ENCODE measurements around the gene CCDC80. TPM values are rescaled to one million over a fixed set of nuclear protein-coding genes. Genes with fewer than 3 reads are reported as not detected.
A peak's percentile ranks its signal among the peaks of the same experiment; 100 is the strongest.

Gene CCDC80
- total and polyA plus RNA-seq, 9 of the 15 experiments (the other 6 are each of a cell fraction or from before 2014, with no cell fraction given), result 0.17 to 2.0 (median 1.1) TPM

DNA sequence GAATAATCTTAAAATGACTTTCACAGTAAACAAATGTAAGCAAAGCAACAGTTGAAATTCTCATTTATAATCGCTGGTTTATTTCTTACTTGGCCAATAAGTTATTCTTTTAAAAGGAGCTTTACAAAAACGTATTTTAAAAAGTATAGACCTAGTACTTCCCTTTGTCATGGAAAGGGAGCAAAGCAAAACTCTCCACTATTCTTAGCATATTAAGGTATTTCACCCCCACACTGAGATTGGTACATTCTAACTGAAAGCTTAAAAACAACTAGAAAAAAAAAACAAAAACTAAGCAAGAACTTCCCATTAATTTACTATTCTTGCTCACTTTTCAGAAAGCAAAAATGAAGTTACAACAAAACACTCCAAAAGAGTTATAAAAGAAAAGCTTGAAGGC is 80.6 kb downstream of the CCDC80 start:
- TF ChIP-seq, protein P1, sequence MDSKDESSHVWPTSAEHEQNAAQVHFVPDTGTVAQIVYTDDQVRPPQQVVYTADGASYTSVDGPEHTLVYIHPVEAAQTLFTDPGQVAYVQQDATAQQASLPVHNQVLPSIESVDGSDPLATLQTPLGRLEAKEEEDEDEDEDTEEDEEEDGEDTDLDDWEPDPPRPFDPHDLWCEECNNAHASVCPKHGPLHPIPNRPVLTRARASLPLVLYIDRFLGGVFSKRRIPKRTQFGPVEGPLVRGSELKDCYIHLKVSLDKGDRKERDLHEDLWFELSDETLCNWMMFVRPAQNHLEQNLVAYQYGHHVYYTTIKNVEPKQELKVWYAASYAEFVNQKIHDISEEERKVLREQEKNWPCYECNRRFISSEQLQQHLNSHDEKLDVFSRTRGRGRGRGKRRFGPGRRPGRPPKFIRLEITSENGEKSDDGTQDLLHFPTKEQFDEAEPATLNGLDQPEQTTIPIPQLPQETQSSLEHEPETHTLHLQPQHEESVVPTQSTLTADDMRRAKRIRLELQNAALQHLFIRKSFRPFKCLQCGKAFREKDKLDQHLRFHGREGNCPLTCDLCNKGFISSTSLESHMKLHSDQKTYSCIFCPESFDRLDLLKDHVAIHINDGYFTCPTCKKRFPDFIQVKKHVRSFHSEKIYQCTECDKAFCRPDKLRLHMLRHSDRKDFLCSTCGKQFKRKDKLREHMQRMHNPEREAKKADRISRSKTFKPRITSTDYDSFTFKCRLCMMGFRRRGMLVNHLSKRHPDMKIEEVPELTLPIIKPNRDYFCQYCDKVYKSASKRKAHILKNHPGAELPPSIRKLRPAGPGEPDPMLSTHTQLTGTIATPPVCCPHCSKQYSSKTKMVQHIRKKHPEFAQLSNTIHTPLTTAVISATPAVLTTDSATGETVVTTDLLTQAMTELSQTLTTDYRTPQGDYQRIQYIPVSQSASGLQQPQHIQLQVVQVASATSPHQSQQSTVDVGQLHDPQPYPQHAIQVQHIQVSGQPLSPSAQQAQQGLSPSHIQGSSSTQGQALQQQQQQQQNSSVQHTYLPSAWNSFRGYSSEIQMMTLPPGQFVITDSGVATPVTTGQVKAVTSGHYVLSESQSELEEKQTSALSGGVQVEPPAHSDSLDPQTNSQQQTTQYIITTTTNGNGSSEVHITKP (IDR thresholded peaks at IDR 0.05; ENCODE audit: partially characterized antibody), result peak; percentile 87
- TF ChIP-seq, protein P2, sequence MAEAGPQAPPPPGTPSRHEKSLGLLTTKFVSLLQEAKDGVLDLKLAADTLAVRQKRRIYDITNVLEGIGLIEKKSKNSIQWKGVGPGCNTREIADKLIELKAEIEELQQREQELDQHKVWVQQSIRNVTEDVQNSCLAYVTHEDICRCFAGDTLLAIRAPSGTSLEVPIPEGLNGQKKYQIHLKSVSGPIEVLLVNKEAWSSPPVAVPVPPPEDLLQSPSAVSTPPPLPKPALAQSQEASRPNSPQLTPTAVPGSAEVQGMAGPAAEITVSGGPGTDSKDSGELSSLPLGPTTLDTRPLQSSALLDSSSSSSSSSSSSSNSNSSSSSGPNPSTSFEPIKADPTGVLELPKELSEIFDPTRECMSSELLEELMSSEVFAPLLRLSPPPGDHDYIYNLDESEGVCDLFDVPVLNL (CRISPR knock-in tag; IDR thresholded peaks at IDR 0.05; ENCODE audit: low read depth), result no peak
- no peak for TF ChIP-seq ILF3 (IDR thresholded peaks at IDR 0.05; ENCODE audit: borderline replicate concordance)
- H3K4me2 ChIP-seq (ENCODE audit: insufficient read depth, low read length), result peak overlapping the region; percentile 95
- BruUV-seq (replicated peaks), result no TSS peak
- H2AFZ ChIP-seq (ENCODE audit: low read depth, low read length), result no peak overlapping the region
- ATAC-seq (no peak), DNase-seq (ENCODE audit: extremely low read depth in 1 of 4, low spot score in 3 of 4) (peak in 1 of 4 experiments; percentile 2), FAIRE-seq (no peak)
- intact Hi-C loops (cut with micrococcal nuclease), result no loop called here
- peak overlapping the region; percentile 77 for H3K4me3 ChIP-seq
- H3K79me2 ChIP-seq (ENCODE audit: control insufficient read depth, insufficient read depth, low read length), result peaks cover 54% of the 10 kb centered on the region
- peak overlapping the region; percentile 98; the same call in 2 of the 3 replicates for H3K27ac ChIP-seq (ENCODE audit: extremely low read depth, low read depth, low read length)
- H3K27me3 ChIP-seq (ENCODE audit: control insufficient read depth in 2 of 2, insufficient read depth in 2 of 2, low read length in 2 of 2), result no peaks in the 10 kb centered on the region
- no peaks in the 10 kb centered on the region for H4K20me1 ChIP-seq (replicated peaks; ENCODE audit: control insufficient read depth, insufficient read depth, low read length)
- WGBS (ENCODE audit: insufficient coverage, low coverage, missing lambda C conversion rate), result 0% methylated on average over 2 of the region's 2 CpGs
- POLR2A ChIA-PET, result no interaction called here
- H3K9me3 ChIP-seq (replicated peaks; ENCODE audit: control insufficient read depth, insufficient read depth, low read depth, low read length), result no peaks in the 10 kb centered on the region
- in situ Hi-C loops (cut with MboI), result no loop called here
- peak overlapping the region in 1 of 2 experiments; percentile 83; a peak in 3 of 4 replicates for H3K9ac ChIP-seq (ENCODE audit: insufficient read depth in 1 of 2, low read depth in 2 of 2, low read length in 2 of 2)
- CTCF ChIA-PET (ENCODE audit: low intra/inter-chr PET ratio), result no interaction called here
- H3K4me1 ChIP-seq (replicated peaks in 1 of 2; ENCODE audit: control insufficient read depth in 2 of 2, insufficient read depth in 2 of 2, low read length in 2 of 2), result peaks cover 0 to 5% of the 10 kb centered on the region in 2 experiments; a peak in 3 of 5 replicates
- H3K9me1 ChIP-seq (ENCODE audit: control insufficient read depth, insufficient read depth, low read length), result no peaks in the 10 kb centered on the region
- H3K36me3 ChIP-seq (ENCODE audit: control insufficient read depth, insufficient read depth, low read length), result peaks cover 23% of the 10 kb centered on the region; the same call in 1 of the 3 replicates

All from K562 (cell line).